Frontal cortex (tissue), 4 donors: ENCODE data around the gene ZFHX3. TPM values are rescaled to one million over a fixed set of nuclear protein-coding genes. Genes with fewer than 3 reads are reported as not detected.

Source experiments
- DNase-seq, 2 donors: peaks; one replicate each; pipeline ENCODE4 v3.0.0; 2012; ENCODE audit warnings: low spot score in 2 of 2
- FAIRE-seq: peaks from 2 replicates; lab custom pipeline; 2012; peaks lifted over from hg19 to GRCh38; lab: Jason Lieb, UNC
- total RNA-seq: library from RNA; depleted of rRNA; stranded (reverse); fragments of >200 nt; gene quantifications from one replicate; pipeline ENCODE4 v1.2.3, GENCODE V29; 2014
- donor health status: control.
- donor health status: control.
- donor health status: control.

ZFHX3 gene
- total RNA-seq, 1 donor from 2014 or later, result 4.9 TPM

- FAIRE-seq (no peak), DNase-seq (no peak)
These were observed 22.1 kb downstream of the ZFHX3 start for GRCh38 chr16:73025856-73026210.

DNA sequence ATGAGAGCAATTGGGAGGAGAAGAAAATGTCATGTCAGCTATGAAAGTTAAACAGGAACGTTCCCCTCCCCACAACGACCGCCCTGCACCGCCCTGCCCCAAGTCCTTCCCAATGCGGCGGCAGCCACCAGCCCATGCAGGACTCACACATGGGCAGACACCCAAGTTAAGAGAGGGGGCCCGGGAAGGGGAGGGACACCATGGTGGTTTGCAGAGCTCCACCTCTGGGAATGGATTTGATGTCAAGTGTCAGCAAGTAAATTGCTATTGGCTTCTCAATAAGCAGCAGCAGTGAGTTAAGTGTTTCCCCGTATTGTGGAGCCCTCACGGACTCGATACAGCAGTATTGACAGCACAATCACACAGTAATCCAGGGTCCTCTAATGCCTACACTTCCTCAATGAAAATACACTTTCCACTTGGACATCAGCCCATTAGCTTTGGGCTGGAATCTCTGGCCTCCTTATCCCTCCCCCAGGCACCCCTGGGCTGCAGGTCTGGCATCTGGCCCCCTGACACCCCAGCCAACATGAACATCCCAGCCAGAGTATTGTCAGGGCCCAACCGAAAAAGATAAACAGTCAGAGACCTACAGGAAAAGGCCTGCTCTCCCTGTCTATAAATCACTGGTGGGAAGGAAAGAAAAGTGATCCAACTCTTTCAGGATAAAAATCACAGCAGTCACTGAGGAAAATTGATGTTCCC lies 22.6 kb downstream of the ZFHX3 start:
- DNase-seq (no peak), FAIRE-seq (no peak)

GRCh38 chr16:73024571-73025105 lies 23.3 kb downstream of the ZFHX3 start:
- FAIRE-seq, result no peak
- no peak for DNase-seq

- no peak for FAIRE-seq
These were observed 24.0 kb downstream of the ZFHX3 start for GRCh38 chr16:73023752-73024570.

DNA sequence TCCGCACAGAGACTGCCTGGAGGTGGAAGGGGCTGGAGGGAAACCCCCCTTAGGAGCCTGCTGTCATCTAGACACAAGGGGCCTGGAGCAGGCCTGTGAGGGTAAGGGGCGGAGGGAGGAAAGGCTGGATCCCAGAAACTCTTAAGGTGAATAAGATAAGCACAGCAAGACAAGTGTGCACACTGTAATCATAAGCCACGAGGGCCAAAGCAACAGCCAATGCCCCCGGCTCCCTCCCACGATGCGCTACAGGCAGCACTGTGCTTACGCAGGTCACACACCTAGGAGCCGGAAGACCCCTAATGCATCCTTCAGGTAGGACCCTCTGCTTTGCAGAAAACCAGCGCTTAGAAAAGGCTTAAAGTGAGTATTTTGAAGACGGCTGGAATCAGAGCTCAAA lies 24.6 kb downstream of the ZFHX3 start:
- DNase-seq (no peak), FAIRE-seq (no peak)

More at GRCh38 chr16:73023752-73024570, 24.0 kb downstream of the ZFHX3 start:
- DNase-seq, result no peak

- no peak for FAIRE-seq
These were observed 25.4 kb downstream of the ZFHX3 start for GRCh38 chr16:73022534-73022933.

GRCh38 chr16:73021866-73022495 lies 25.9 kb downstream of the ZFHX3 start:
- DNase-seq, result no peak

More at GRCh38 chr16:73022534-73022933, 25.4 kb downstream of the ZFHX3 start:
- DNase-seq, result no peak

GRCh38 chr16:73020409-73020884 lies 27.5 kb downstream of the ZFHX3 start:
- no peak for FAIRE-seq
- peak in 1 of 2 donors; percentile 46 for DNase-seq

More at GRCh38 chr16:73021866-73022495, 25.9 kb downstream of the ZFHX3 start:
- no peak for FAIRE-seq

DNA sequence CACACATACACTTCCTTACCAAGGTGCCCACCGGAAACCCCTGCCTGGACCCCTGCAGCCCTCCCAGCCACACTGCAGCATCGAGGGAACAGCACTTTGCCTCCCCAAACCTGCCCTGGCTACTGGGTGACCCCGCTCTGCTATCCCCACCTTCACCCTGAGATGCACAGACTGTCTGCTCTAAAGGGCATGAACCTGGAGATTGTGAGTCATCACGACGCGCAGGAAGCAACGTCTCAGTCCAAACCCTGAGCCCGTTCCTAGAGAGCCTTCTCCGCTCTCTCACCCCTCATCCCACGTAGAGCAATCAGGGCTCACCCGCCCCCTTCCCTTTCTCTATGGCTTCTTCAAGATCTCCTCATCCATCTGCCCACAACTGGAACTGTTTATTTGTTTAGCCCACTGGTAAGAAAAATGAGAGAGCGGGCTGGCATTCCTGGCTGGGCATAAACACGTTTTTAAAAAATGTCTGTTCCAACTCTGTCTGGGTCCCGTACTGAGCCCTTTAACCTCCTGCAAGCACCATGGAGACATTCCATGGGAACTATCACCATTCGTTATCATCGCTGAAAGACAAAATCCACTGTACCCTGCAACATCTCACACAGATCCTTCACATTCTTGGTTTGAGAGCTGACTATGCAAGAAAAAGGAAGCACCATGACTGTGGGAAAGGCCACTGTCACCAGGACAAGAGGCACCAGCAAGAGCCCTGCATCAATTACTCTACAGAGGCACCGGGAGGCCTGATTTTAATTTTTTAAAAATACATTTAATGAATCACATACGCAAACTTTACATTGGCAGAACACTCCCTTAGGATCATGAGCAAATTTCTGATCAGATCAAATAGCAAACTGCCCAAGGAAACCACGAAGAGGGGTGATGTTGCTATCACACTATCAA lies 28.2 kb downstream of the ZFHX3 start:
- no peak for FAIRE-seq

DNA sequence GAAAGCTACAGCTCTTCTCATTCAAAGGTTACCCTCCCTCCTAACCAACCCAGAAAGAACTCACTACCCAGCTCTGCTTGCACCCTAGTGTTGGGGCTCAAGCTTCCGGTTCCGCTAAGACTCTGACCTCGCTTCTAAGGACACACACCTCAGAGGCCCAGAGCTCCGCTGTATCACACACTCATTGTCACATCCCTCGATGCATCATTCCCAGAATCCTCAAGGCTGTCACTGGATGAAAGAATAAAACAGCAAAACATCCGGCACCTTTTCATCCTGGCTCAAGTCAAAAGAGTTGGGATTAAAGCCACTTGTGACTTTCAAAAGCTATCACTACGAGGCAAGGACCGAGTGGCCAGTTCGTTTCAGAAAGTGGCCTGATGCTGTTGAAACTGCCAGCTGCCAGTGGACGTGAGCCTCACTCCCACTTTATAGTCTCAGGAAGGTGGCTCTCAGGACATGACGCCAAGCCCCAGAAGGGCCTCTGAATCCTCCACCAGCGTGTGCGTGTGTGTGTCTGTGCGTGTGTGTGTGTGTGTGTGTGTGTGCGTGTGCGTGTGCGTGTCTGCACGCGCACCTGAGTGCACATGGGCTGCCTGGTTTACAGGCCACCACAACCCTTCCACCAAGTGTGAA lies 29.0 kb downstream of the ZFHX3 start:
- FAIRE-seq (no peak), DNase-seq (no peak)

More for the DNA sequence above, 28.2 kb downstream of the ZFHX3 start:
- DNase-seq, result no peak

DNA sequence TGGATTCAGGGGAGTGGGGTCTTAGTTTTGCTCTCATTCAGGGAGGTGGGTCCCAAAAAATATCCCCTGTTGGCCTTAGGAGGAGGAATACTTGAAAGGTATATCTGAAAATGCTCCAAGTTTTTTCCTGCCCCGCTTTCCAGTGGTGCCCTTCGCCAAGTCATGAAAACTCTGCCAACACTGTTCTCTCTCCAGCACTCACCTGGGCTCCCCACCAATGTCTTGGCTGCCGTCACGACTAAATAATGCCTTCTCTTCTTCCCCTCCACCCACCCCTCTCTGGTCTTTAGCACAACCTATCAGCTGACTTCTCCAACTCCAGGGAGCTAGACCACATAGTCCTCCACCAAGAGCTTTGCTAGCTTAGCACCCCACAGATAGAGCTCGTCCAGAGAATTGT lies 30.6 kb downstream of the ZFHX3 start:
- DNase-seq (no peak), FAIRE-seq (no peak)

DNA sequence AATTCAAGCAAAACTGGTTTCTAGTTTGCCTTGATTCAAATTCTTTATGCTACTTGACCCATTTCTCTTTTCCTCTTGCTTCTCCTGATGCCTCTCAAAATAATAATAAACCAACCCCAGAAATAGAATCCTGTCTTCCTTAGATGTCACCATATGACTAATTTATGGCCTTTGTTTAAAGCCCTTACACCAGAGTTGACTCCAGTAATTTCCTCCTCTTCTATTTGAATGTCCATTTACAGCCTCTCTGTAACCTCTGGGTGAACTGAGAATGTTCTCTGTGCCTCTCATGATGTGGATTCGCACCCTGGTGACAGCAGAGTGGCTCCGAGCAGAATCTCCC lies 31.5 kb downstream of the ZFHX3 start:
- no peak for FAIRE-seq
- DNase-seq, result no peak

GRCh38 chr16:73015612-73016487 lies 32.1 kb downstream of the ZFHX3 start:
- FAIRE-seq, result no peak

GRCh38 chr16:73014768-73015167 lies 33.2 kb downstream of the ZFHX3 start:
- DNase-seq (no peak), FAIRE-seq (no peak)

More at GRCh38 chr16:73015612-73016487, 32.1 kb downstream of the ZFHX3 start:
- no peak for DNase-seq

GRCh38 chr16:73013974-73014373 lies 34.0 kb downstream of the ZFHX3 start:
- no peak for DNase-seq
- FAIRE-seq, result no peak

DNA sequence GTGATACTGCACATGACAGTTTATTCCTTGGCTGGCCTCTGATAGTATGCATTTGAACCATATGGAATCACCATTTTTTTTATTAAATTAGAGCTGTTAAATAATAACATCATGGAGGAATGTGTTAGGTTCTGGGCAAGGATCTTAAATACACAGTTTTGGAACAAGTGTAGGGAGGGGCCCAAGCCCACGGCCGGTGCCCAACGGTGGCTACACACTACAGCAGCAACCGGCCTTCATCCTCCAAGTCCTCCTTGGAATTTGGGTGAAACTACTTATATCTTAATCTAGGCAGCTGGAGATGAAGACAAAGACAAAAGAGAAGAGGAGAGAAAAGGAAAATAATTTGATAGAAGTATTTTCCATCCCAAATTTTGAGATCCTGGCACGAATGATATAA lies 35.6 kb downstream of the ZFHX3 start:
- DNase-seq, result no peak
- no peak for FAIRE-seq

DNA sequence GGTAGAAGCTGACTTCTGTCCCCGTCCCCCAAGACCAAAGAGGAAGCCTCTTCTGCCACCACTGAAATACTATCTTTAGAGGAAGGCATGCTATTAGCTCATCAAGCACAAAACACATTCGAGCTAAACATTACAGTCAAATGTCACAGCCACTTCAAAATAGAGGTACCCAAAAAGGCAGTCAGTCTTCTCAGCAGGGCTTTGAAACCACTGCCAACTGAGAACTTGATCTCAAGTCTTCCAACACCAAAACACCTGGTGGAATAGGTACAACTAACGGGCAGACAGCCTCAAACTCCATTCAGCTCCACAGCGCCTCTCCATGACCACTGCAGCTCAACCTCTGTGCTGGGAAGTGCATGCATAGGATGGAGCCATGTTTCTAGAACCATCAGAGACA lies 36.0 kb downstream of the ZFHX3 start:
- DNase-seq (no peak), FAIRE-seq (no peak)

GRCh38 chr16:73010150-73010676 lies 37.7 kb downstream of the ZFHX3 start:
- FAIRE-seq (no peak), DNase-seq (no peak)
